H9 (cell line): Measurements from ENCODE around the gene CDKAL1. TPM values are rescaled to one million over a fixed set of nuclear protein-coding genes. Genes with fewer than 3 reads are reported as not detected.
A peak's percentile ranks its signal among the peaks of the same experiment; 100 is the strongest.

Experiments
- DNase-seq: peaks from one replicate; pipeline ENCODE4 v3.0.0-alpha.2; 2017
- H2AFZ ChIP-seq: one replicate; pipeline ENCODE4 v1.6.1; 2013; ENCODE audit warnings: mild to moderate bottlenecking, low read length, control low read depth, moderate library complexity
- H2AK5ac ChIP-seq: 2 replicates; pipeline ENCODE4 v1.6.1; 2013; ENCODE audit warnings: low read length, control low read depth, mixed read lengths; ENCODE audit not compliant: insufficient read length
- H2BK120ac ChIP-seq: one replicate; pipeline ENCODE4 v1.6.1; 2013; ENCODE audit warnings: low read depth, mild to moderate bottlenecking, low read length, control low read depth, inconsistent platforms; ENCODE audit not compliant: poor library complexity, severe bottlenecking
- H2BK12ac ChIP-seq: 2 replicates; pipeline ENCODE4 v1.6.1; 2013; ENCODE audit warnings: low read length, control low read depth, mixed read lengths, low read depth; ENCODE audit not compliant: insufficient read length
- H2BK15ac ChIP-seq: 2 replicates; pipeline ENCODE4 v1.6.1; 2013; ENCODE audit warnings: low read depth, low read length, control low read depth
- H2BK20ac ChIP-seq: one replicate; pipeline ENCODE4 v1.6.1; 2013; ENCODE audit warnings: low read depth, mild to moderate bottlenecking, low read length, control low read depth, inconsistent platforms; ENCODE audit not compliant: poor library complexity, severe bottlenecking
- H2BK5ac ChIP-seq: 2 replicates; pipeline ENCODE4 v1.6.1; 2013; ENCODE audit warnings: low read length, control low read depth, mixed read lengths; ENCODE audit not compliant: insufficient read length
- H3K14ac ChIP-seq: 2 replicates; pipeline ENCODE4 v1.6.1; 2013; ENCODE audit warnings: low read length, control low read depth; ENCODE audit not compliant: insufficient read depth
- H3K18ac ChIP-seq: 2 replicates; pipeline ENCODE4 v1.6.1; 2013; ENCODE audit warnings: low read depth, mild to moderate bottlenecking, mixed read lengths, low read length, control low read depth; ENCODE audit not compliant: insufficient read length
- H3K23ac ChIP-seq: 2 replicates; pipeline ENCODE4 v1.6.1; 2013; ENCODE audit warnings: low read length, control low read depth, mixed read lengths, low read depth; ENCODE audit not compliant: insufficient read length
- H3K23me2 ChIP-seq: 2 replicates; pipeline ENCODE4 v1.6.1; 2013; ENCODE audit warnings: low read depth, mild to moderate bottlenecking, mixed read lengths, low read length, control low read depth; ENCODE audit not compliant: insufficient read length, poor library complexity, severe bottlenecking
- H3K27ac ChIP-seq: 2 replicates; pipeline ENCODE4 v1.5.1; 2013; ENCODE audit warnings: low read length, control low read depth, mixed read lengths, low read depth; ENCODE audit not compliant: insufficient read length
- H3K27me3 ChIP-seq: 2 replicates; pipeline ENCODE4 v1.6.1; 2013; ENCODE audit warnings: low read length, control low read depth, inconsistent platforms; ENCODE audit not compliant: insufficient read depth
- H3K4ac ChIP-seq: 2 replicates; pipeline ENCODE4 v1.6.1; 2013; ENCODE audit warnings: low read depth, mild to moderate bottlenecking, control low read depth, inconsistent platforms, low read length, moderate library complexity
- H3K4me1 ChIP-seq: 2 replicates; pipeline ENCODE4 v1.6.1; 2013; ENCODE audit warnings: low read length, control low read depth, inconsistent platforms; ENCODE audit not compliant: insufficient read depth
- H3K4me2 ChIP-seq: 2 replicates; pipeline ENCODE4 v1.6.1; 2013; ENCODE audit warnings: low read length, control low read depth, mixed read lengths; ENCODE audit not compliant: insufficient read length, insufficient read depth
- H3K56ac ChIP-seq: 2 replicates; pipeline ENCODE4 v1.6.1; 2013; ENCODE audit warnings: low read depth, mild to moderate bottlenecking, mixed read lengths, low read length, control low read depth; ENCODE audit not compliant: insufficient read length
- H3K79me1 ChIP-seq: 2 replicates; pipeline ENCODE4 v1.6.1; 2013; ENCODE audit warnings: low read depth, mild to moderate bottlenecking, moderate library complexity, low read length, control low read depth, inconsistent platforms; ENCODE audit not compliant: insufficient read depth, poor library complexity, severe bottlenecking
- H3K79me2 ChIP-seq: 2 replicates; pipeline ENCODE4 v1.6.1; 2013; ENCODE audit warnings: low read length, control low read depth, inconsistent platforms; ENCODE audit not compliant: insufficient read depth
- H3K9ac ChIP-seq: 2 replicates; pipeline ENCODE4 v1.6.1; 2013; ENCODE audit warnings: low read length, control low read depth, mixed read lengths; ENCODE audit not compliant: insufficient read length; ENCODE audit errors: extremely low read depth
- H3K9me3 ChIP-seq: one replicate; pipeline ENCODE4 v1.6.1; 2013; ENCODE audit warnings: low read depth, low read length, inconsistent platforms; ENCODE audit not compliant: control insufficient read depth
- H3T11ph ChIP-seq: one replicate; pipeline ENCODE4 v1.6.1; 2013; ENCODE audit warnings: mild to moderate bottlenecking, low read length, control low read depth, inconsistent platforms
- H4K20me1 ChIP-seq: one replicate; pipeline ENCODE4 v1.6.1; 2013; ENCODE audit not compliant: control insufficient read depth, insufficient read length, insufficient read depth
- H4K5ac ChIP-seq: 2 replicates; pipeline ENCODE4 v1.6.1; 2013; ENCODE audit warnings: low read depth, mild to moderate bottlenecking, mixed read lengths, low read length, control low read depth; ENCODE audit not compliant: insufficient read length
- H4K8ac ChIP-seq: replicated peaks from 2 replicates; pipeline ENCODE4 v1.6.1; 2013; ENCODE audit warnings: low read length, control low read depth, mixed read lengths, low read depth; ENCODE audit not compliant: insufficient read length
- H4K91ac ChIP-seq: 2 replicates; pipeline ENCODE4 v1.6.1; 2013; ENCODE audit warnings: low read depth, mild to moderate bottlenecking, moderate library complexity, mixed read lengths, low read length, control low read depth; ENCODE audit not compliant: insufficient read length
- H3K27ac Mint-ChIP-seq, 3 experiments: 2 replicates in 2 of 3; 3 replicates in 1 of 3; pipeline ENCODE4 v1.8.0; 2020 to 2021; ENCODE audit warnings: mixed read lengths in 3 of 3, mild to moderate bottlenecking in 1 of 3, moderate library complexity in 1 of 3
- H3K27me3 Mint-ChIP-seq: 2 replicates; pipeline ENCODE4 v1.8.0; 2021; ENCODE audit warnings: low read depth, mild to moderate bottlenecking, moderate library complexity, mixed read lengths
- H3K36me3 Mint-ChIP-seq, 3 experiments: 2 replicates in 2 of 3; 3 replicates in 1 of 3; pipeline ENCODE4 v1.8.0; 2020 to 2021; ENCODE audit warnings: low read depth in 3 of 3, mixed read lengths in 3 of 3; ENCODE audit not compliant: insufficient read depth in 1 of 3
- H3K4me1 Mint-ChIP-seq, 2 experiments: 2 replicates each; pipeline ENCODE4 v1.8.0; 2020; ENCODE audit warnings: mixed read lengths in 2 of 2
- H3K4me3 Mint-ChIP-seq, 2 experiments: 2 replicates in 1 of 2; 3 replicates in 1 of 2; pipeline ENCODE4 v1.8.0; 2020 to 2021; ENCODE audit warnings: mild to moderate bottlenecking in 2 of 2, mixed read lengths in 2 of 2, moderate library complexity in 1 of 2
- H3K9me3 Mint-ChIP-seq, 2 experiments: 2 replicates in 1 of 2; 3 replicates in 1 of 2; pipeline ENCODE4 v1.8.0; 2020; ENCODE audit warnings: mild to moderate bottlenecking in 2 of 2, mixed read lengths in 2 of 2, moderate library complexity in 1 of 2
- CTCF ChIP-seq: fragments of 200-600 bp; sonication (generic); conservative IDR thresholded peaks from 3 replicates; pipeline ENCODE4 v1.8.0; 2021; ENCODE audit warnings: antibody characterized with exemption, mild to moderate bottlenecking
- WGBS: extraction: QIAGEN DNeasy Blood & Tissue Kit; methylation state at CpG from one replicate; pipeline ENCODE4 v1.1.7; 2013; ENCODE audit warnings: missing lambda C conversion rate, low lambda C conversion rate, mixed read lengths; ENCODE audit not compliant: insufficient read length; ENCODE audit errors: extremely low coverage; 5-methylcytosine and 5-hydroxymethylcytosine counted together
- total RNA-seq: library from RNA; stranded (reverse); gene quantifications from 2 replicates; pipeline ENCODE4 v1.2.1, GENCODE V29; 2021

The CDKAL1 gene
- total RNA-seq, 1 experiment from 2014 or later = 23.0 TPM

- H3K4me2 ChIP-seq = no peak overlapping the region
- H2BK120ac ChIP-seq = no peak overlapping the region
- no peaks in the 10 kb centered on the region for H3K27me3 ChIP-seq
- no peak overlapping the region for H4K5ac ChIP-seq
- H4K8ac ChIP-seq = no peak overlapping the region
- H3K36me3 Mint-ChIP-seq = peaks cover 0 to 3% (median 0%) of the 10 kb centered on the region in 3 experiments; a peak in 2 of 7 replicates
- no peak for TF ChIP-seq CTCF
- H3K23ac ChIP-seq = no peak overlapping the region
- peaks cover 3% of the 10 kb centered on the region for H4K20me1 ChIP-seq
- no peaks in the 10 kb centered on the region for H3K9me3 Mint-ChIP-seq
- H3T11ph ChIP-seq = no peak overlapping the region
- no peaks in the 10 kb centered on the region for H3K23me2 ChIP-seq
- no peak overlapping the region for H2BK5ac ChIP-seq
- DNase-seq = peak; percentile 38
- H3K4ac ChIP-seq = no peak overlapping the region
- H3K27me3 Mint-ChIP-seq = no peaks in the 10 kb centered on the region
- H2AK5ac ChIP-seq = no peak overlapping the region
- H3K4me1 ChIP-seq = peaks cover 12% of the 10 kb centered on the region
- no CpG with 5 or more reads among the region's 1 CpG for whole genome bisulfite sequencing
- H3K9me3 ChIP-seq = no peaks in the 10 kb centered on the region
- H3K79me1 ChIP-seq = no peaks in the 10 kb centered on the region
- H2BK12ac ChIP-seq = no peak overlapping the region
- H4K91ac ChIP-seq = no peak overlapping the region
- H3K18ac ChIP-seq = no peak overlapping the region
- no peak overlapping the region for H2AFZ ChIP-seq
- no peak overlapping the region for H3K9ac ChIP-seq
- H3K4me1 Mint-ChIP-seq = peaks cover 39 to 41% of the 10 kb centered on the region in 2 experiments
- H2BK15ac ChIP-seq = no peak overlapping the region
- no peak overlapping the region for H3K56ac ChIP-seq
- H2BK20ac ChIP-seq = no peak overlapping the region
- H3K27ac ChIP-seq = no peak overlapping the region
- H3K4me3 Mint-ChIP-seq = peak overlapping the region in 1 of 2 experiments; percentile 5; a peak in 1 of 5 replicates
- H3K14ac ChIP-seq = no peak overlapping the region
- H3K79me2 ChIP-seq = no peaks in the 10 kb centered on the region
- H3K27ac Mint-ChIP-seq = peak overlapping the region in 2 of 3 experiments; percentile 53 to 91
Observed at GRCh38 chr6:20629509-20629908, 95.3 kb downstream of the CDKAL1 start.
